ENCODE data around the gene YKT6. TPM values are rescaled to one million over a fixed set of nuclear protein-coding genes. Genes with fewer than 3 reads are reported as not detected.

YKT6 gene
- total and polyA plus RNA-seq, 2 donors (not counting 1 experiment from before 2014, with no cell fraction given) = 36.5 to 62.3 TPM

DNA sequence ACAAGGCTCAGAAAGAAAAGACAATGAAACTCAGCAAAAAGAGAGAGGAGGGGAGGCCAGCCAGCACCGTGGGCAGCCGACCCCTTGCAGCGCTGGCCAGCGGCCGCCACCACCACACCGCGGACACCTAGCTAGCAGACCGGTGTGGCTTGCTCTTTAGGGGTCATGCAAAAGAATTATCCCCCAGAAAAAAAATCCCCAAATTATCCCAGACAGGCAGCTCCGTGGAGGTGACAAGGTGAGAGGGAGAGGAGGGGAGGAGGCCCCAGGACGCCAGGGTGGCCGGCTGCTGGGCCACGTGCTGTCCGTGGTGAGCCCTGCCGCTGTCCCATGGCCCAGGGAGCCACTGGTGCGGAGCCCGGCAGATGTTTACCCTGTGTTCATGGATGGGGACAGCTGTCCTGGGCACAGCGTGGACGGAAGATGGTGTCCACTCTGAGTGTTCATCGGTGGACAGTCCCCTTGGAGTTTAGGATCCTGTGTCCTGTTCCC, 16.5 kb downstream of the YKT6 start:
- ATAC-seq (ENCODE audit: low read depth) = no peak
- Histone ChIP-seq H3K27me3 (replicated peaks in 1 of 4; ENCODE audit: control extremely low read depth in 1 of 4, control insufficient read depth in 3 of 4, insufficient read depth in 4 of 4, low read length in 3 of 4) (no peaks in the 10 kb centered on the region), H3K9me3 (ENCODE audit: control extremely low read depth in 1 of 3, control insufficient read depth in 2 of 3, insufficient read depth in 1 of 3, low read length in 2 of 3) (no peaks in the 10 kb centered on the region)

DNA sequence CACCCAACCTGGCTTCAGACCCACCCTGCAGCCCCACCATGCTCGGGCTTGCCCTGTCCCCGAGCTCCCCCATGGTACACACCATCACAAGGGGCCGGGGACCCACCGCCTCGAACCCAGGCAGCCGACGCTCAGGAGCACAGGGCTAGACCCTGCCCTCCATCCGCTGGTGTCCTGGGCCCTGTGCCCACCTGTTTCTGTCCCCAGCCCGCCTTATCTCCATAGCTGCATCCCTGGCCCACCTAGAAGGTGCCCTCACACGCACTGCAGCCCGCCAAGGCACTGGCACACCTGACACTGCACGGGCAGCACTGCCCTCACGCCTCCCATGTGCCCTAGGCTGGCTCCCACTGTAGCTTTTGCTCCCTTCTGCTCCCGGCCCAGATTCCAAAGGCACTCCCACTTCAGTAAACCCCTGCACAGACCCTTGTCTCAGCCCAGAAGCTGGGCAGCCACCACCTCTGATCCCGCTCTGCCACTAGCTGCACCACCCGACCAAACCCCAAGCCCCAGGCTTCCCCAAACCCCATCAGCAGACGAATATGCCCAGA, 17.1 kb downstream of the YKT6 start:
- POLR2A ChIA-PET = no interaction called here
- H3K9ac ChIP-seq (ENCODE audit: low read length) = no peak overlapping the region
- no peak overlapping the region for H2AFZ ChIP-seq (ENCODE audit: insufficient read depth, low read depth, low read length, poor library complexity, severe bottlenecking)
- intact Hi-C loops (cut with micrococcal nuclease) = no loop called here
- H3K9me3 ChIP-seq (ENCODE audit: control extremely low read depth in 1 of 3, control insufficient read depth in 2 of 3, insufficient read depth in 1 of 3, low read length in 2 of 3) = no peaks in the 10 kb centered on the region
- no peaks in the 10 kb centered on the region for H3K27me3 Mint-ChIP-seq
- ATAC-seq (ENCODE audit: low read depth) (no peak), DNase-seq (no peak)
- H3K4me3 ChIP-seq (ENCODE audit: control extremely low read depth in 1 of 5, extremely low read depth in 1 of 5, insufficient read depth in 1 of 5, low read depth in 2 of 5, low read length in 4 of 5) = no peak overlapping the region
- H4K20me1 ChIP-seq (ENCODE audit: control insufficient read depth, insufficient read depth, low read length, poor library complexity, severe bottlenecking) = no peaks in the 10 kb centered on the region
- H3K4me1 Mint-ChIP-seq = peaks cover 12% of the 10 kb centered on the region
- no peaks in the 10 kb centered on the region for H3K9me3 Mint-ChIP-seq (ENCODE audit: insufficient read depth)
- no peak overlapping the region for H3K27ac ChIP-seq (ENCODE audit: low read length in 2 of 2)
- 88% methylated on average over 17 of the region's 17 CpGs for WGBS (ENCODE audit: insufficient coverage)
- no peak for TF ChIP-seq EZH2 (IDR thresholded peaks at IDR 0.05; ENCODE audit: borderline replicate concordance, insufficient read depth, low read depth, low read length, poor library complexity, severe bottlenecking)
- TF ChIP-seq, protein P1, sequence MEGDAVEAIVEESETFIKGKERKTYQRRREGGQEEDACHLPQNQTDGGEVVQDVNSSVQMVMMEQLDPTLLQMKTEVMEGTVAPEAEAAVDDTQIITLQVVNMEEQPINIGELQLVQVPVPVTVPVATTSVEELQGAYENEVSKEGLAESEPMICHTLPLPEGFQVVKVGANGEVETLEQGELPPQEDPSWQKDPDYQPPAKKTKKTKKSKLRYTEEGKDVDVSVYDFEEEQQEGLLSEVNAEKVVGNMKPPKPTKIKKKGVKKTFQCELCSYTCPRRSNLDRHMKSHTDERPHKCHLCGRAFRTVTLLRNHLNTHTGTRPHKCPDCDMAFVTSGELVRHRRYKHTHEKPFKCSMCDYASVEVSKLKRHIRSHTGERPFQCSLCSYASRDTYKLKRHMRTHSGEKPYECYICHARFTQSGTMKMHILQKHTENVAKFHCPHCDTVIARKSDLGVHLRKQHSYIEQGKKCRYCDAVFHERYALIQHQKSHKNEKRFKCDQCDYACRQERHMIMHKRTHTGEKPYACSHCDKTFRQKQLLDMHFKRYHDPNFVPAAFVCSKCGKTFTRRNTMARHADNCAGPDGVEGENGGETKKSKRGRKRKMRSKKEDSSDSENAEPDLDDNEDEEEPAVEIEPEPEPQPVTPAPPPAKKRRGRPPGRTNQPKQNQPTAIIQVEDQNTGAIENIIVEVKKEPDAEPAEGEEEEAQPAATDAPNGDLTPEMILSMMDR (IDR thresholded peaks at IDR 0.05) = no peak
- no peak overlapping the region for H3K27ac Mint-ChIP-seq
- no peaks in the 10 kb centered on the region for H3K79me2 ChIP-seq (ENCODE audit: control insufficient read depth, insufficient read depth, low read length)
- H3K27me3 ChIP-seq (replicated peaks in 1 of 4; ENCODE audit: control extremely low read depth in 1 of 4, control insufficient read depth in 3 of 4, insufficient read depth in 4 of 4, low read length in 3 of 4) = no peaks in the 10 kb centered on the region
- no peak overlapping the region for H3K4me3 Mint-ChIP-seq
- CTCF ChIA-PET = no interaction called here
- H3K4me2 ChIP-seq (replicated peaks; ENCODE audit: low read depth, low read length, poor library complexity, severe bottlenecking) = no peak overlapping the region
- H3K36me3 ChIP-seq (replicated peaks in 1 of 2; ENCODE audit: control extremely low read depth in 1 of 2, control insufficient read depth in 1 of 2, extremely low read depth in 1 of 2, insufficient read depth in 2 of 2, low read length in 1 of 2) = peaks cover 0 to 9% of the 10 kb centered on the region in 2 experiments
- H3K4me1 ChIP-seq (ENCODE audit: control insufficient read depth in 2 of 2, insufficient read depth in 2 of 2, low read length in 2 of 2) = peaks cover 0 to 10% of the 10 kb centered on the region in 2 donors

More for the DNA sequence above, 16.5 kb downstream of the YKT6 start:
- no peaks in the 10 kb centered on the region for H3K79me2 ChIP-seq (ENCODE audit: control insufficient read depth, insufficient read depth, low read length)
- H3K9ac ChIP-seq (ENCODE audit: low read length) = no peak overlapping the region
- intact Hi-C loops (cut with micrococcal nuclease) = no loop called here
- H2AFZ ChIP-seq (ENCODE audit: insufficient read depth, low read depth, low read length, poor library complexity, severe bottlenecking) = no peak overlapping the region
- 94% methylated on average over 11 of the region's 19 CpGs for WGBS (ENCODE audit: insufficient coverage)
- no peaks in the 10 kb centered on the region for H4K20me1 ChIP-seq (ENCODE audit: control insufficient read depth, insufficient read depth, low read length, poor library complexity, severe bottlenecking)
- H3K27ac ChIP-seq (ENCODE audit: low read length in 2 of 2) = no peak overlapping the region
- no peak overlapping the region for H3K4me3 ChIP-seq (ENCODE audit: control extremely low read depth in 1 of 5, extremely low read depth in 1 of 5, insufficient read depth in 1 of 5, low read depth in 2 of 5, low read length in 4 of 5)
- TF ChIP-seq EZH2 (IDR thresholded peaks at IDR 0.05; ENCODE audit: borderline replicate concordance, insufficient read depth, low read depth, low read length, poor library complexity, severe bottlenecking) = no peak
- TF ChIP-seq, protein P1 (IDR thresholded peaks at IDR 0.05) = no peak
- H3K4me1 ChIP-seq (ENCODE audit: control insufficient read depth in 2 of 2, insufficient read depth in 2 of 2, low read length in 2 of 2) = peaks cover 0 to 10% of the 10 kb centered on the region in 2 donors
- H3K27me3 Mint-ChIP-seq = no peaks in the 10 kb centered on the region
- ChIA-PET POLR2A (no interaction called here), CTCF (no interaction called here)
- peaks cover 0 to 14% of the 10 kb centered on the region in 2 experiments for H3K36me3 ChIP-seq (replicated peaks in 1 of 2; ENCODE audit: control extremely low read depth in 1 of 2, control insufficient read depth in 1 of 2, extremely low read depth in 1 of 2, insufficient read depth in 2 of 2, low read length in 1 of 2)
- DNase-seq = no peak
- H3K27ac Mint-ChIP-seq = no peak overlapping the region
- H3K4me1 Mint-ChIP-seq = peaks cover 12% of the 10 kb centered on the region
- H3K4me2 ChIP-seq (replicated peaks; ENCODE audit: low read depth, low read length, poor library complexity, severe bottlenecking) = no peak overlapping the region
- H3K4me3 Mint-ChIP-seq = no peak overlapping the region
- no peaks in the 10 kb centered on the region for H3K9me3 Mint-ChIP-seq (ENCODE audit: insufficient read depth)

All from B cell (primary cell).